Measurements from ENCODE around the gene PTGFRN. TPM values are rescaled to one million over a fixed set of nuclear protein-coding genes. Genes with fewer than 3 reads are reported as not detected.

PTGFRN gene
- total and polyA plus RNA-seq, 2 experiments from 2014 or later = 16.6 to 31.0 TPM

GRCh38 chr1:116886291-116886878, 23.3 kb upstream of the PTGFRN start:
- TF ChIP-seq EZH2 (IDR thresholded peaks at IDR 0.05; ENCODE audit: borderline replicate concordance) = no peak
- TF ChIP-seq EZH2phosphoT487 (IDR thresholded peaks at IDR 0.05; ENCODE audit: low read depth, severe bottlenecking, unreplicated experiment) = no peak
- TF ChIP-seq CTCF (IDR thresholded peaks at IDR 0.05; ENCODE audit: poor library complexity) = no peak
- Histone ChIP-seq H3K4me1 (ENCODE audit: insufficient read depth) (no peaks in the 10 kb centered on the region), H3K9me3 (ENCODE audit: low read depth) (no peaks in the 10 kb centered on the region), H2AFZ (no peak overlapping the region), H3K9me2 (replicated peaks; ENCODE audit: insufficient read depth) (no peaks in the 10 kb centered on the region), H3K36me3 (replicated peaks; ENCODE audit: insufficient read depth, low read depth) (no peaks in the 10 kb centered on the region), H4K20me1 (ENCODE audit: insufficient read depth, poor library complexity, severe bottlenecking) (no peaks in the 10 kb centered on the region), H3K27ac (peak overlapping the region; percentile 36), H3K79me2 (no peaks in the 10 kb centered on the region), H3K4me2 (no peak overlapping the region), H3K27me3 (no peaks in the 10 kb centered on the region), H3K4me3 (no peak overlapping the region)
- peak; percentile 32 for DNase-seq (ENCODE audit: low spot score)
- WGBS (ENCODE audit: low lambda C conversion rate, missing lambda C conversion rate) = 91% methylated on average over 1 of the region's 1 CpG

GRCh38 chr1:116887212-116887611, 22.5 kb upstream of the PTGFRN start:
- no peak overlapping the region for H3K4me2 ChIP-seq
- no peaks in the 10 kb centered on the region for H4K20me1 ChIP-seq (ENCODE audit: insufficient read depth, poor library complexity, severe bottlenecking)
- no peak overlapping the region for H3K27ac ChIP-seq
- H3K79me2 ChIP-seq = no peaks in the 10 kb centered on the region
- H3K4me1 ChIP-seq (ENCODE audit: insufficient read depth) = no peaks in the 10 kb centered on the region
- H3K4me3 ChIP-seq = no peak overlapping the region
- H3K27me3 ChIP-seq = no peaks in the 10 kb centered on the region
- DNase-seq (ENCODE audit: low spot score) = no peak
- no peaks in the 10 kb centered on the region for H3K9me2 ChIP-seq (replicated peaks; ENCODE audit: insufficient read depth)
- TF ChIP-seq EZH2phosphoT487 (IDR thresholded peaks at IDR 0.05; ENCODE audit: low read depth, severe bottlenecking, unreplicated experiment) (no peak), CTCF (IDR thresholded peaks at IDR 0.05; ENCODE audit: poor library complexity) (no peak), EZH2 (IDR thresholded peaks at IDR 0.05; ENCODE audit: borderline replicate concordance) (no peak)
- no peak overlapping the region for H2AFZ ChIP-seq
- 92% methylated on average over 3 of the region's 3 CpGs for WGBS (ENCODE audit: low lambda C conversion rate, missing lambda C conversion rate)
- no peaks in the 10 kb centered on the region for H3K9me3 ChIP-seq (ENCODE audit: low read depth)
- no peaks in the 10 kb centered on the region for H3K36me3 ChIP-seq (replicated peaks; ENCODE audit: insufficient read depth, low read depth)

GRCh38 chr1:116889380-116889779, 20.3 kb upstream of the PTGFRN start:
- Histone ChIP-seq H3K9me3 (ENCODE audit: low read depth) (no peaks in the 10 kb centered on the region), H3K4me3 (no peak overlapping the region), H3K27ac (no peak overlapping the region), H3K4me2 (no peak overlapping the region), H3K79me2 (no peaks in the 10 kb centered on the region), H3K36me3 (replicated peaks; ENCODE audit: insufficient read depth, low read depth) (no peaks in the 10 kb centered on the region), H3K4me1 (ENCODE audit: insufficient read depth) (no peaks in the 10 kb centered on the region), H4K20me1 (ENCODE audit: insufficient read depth, poor library complexity, severe bottlenecking) (no peaks in the 10 kb centered on the region), H3K9me2 (replicated peaks; ENCODE audit: insufficient read depth) (no peaks in the 10 kb centered on the region), H3K27me3 (no peaks in the 10 kb centered on the region), H2AFZ (no peak overlapping the region)
- DNase-seq (ENCODE audit: low spot score) = no peak
- TF ChIP-seq EZH2phosphoT487 (IDR thresholded peaks at IDR 0.05; ENCODE audit: low read depth, severe bottlenecking, unreplicated experiment) = no peak
- no peak for TF ChIP-seq CTCF (IDR thresholded peaks at IDR 0.05; ENCODE audit: poor library complexity)
- TF ChIP-seq EZH2 (IDR thresholded peaks at IDR 0.05; ENCODE audit: borderline replicate concordance) = no peak
- 87% methylated on average over 4 of the region's 4 CpGs for WGBS (ENCODE audit: low lambda C conversion rate, missing lambda C conversion rate)

Data from hepatocyte (in vitro differentiated cells).